ENCODE measurements around the gene PHACTR3.

The PHACTR3 gene

DNA sequence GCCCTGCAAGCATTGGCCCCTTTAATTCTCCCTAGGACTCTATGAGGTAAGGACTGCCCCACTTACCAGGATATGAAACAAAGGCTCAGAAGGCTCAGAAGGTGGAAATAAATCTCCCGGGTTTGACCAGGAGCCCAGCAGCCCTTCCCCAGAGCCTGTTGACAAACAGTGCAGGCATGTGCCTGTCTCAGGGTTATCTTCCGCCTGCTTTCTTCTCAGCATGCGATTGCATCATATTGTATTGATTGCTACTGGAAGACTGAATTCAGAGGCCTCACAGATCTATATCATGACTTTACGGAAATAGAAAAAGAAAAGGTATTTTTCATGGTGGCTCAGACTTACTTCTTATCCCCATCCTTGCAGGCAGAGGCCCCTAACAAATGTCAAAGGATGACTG is 92.7 kb downstream of the PHACTR3 start:
- TF ChIP-seq ZFX (IDR thresholded peaks at IDR 0.05; ENCODE audit: borderline replicate concordance), result no peak
- TF ChIP-seq, protein P1, sequence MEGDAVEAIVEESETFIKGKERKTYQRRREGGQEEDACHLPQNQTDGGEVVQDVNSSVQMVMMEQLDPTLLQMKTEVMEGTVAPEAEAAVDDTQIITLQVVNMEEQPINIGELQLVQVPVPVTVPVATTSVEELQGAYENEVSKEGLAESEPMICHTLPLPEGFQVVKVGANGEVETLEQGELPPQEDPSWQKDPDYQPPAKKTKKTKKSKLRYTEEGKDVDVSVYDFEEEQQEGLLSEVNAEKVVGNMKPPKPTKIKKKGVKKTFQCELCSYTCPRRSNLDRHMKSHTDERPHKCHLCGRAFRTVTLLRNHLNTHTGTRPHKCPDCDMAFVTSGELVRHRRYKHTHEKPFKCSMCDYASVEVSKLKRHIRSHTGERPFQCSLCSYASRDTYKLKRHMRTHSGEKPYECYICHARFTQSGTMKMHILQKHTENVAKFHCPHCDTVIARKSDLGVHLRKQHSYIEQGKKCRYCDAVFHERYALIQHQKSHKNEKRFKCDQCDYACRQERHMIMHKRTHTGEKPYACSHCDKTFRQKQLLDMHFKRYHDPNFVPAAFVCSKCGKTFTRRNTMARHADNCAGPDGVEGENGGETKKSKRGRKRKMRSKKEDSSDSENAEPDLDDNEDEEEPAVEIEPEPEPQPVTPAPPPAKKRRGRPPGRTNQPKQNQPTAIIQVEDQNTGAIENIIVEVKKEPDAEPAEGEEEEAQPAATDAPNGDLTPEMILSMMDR (IDR thresholded peaks at IDR 0.05), result no peak
- H3K27ac ChIP-seq, result no peak overlapping the region

GRCh38 chr20:59698598-59698997 is 94.3 kb downstream of the PHACTR3 start:
- no peak overlapping the region for H3K27ac ChIP-seq
- no peak for TF ChIP-seq ZFX (IDR thresholded peaks at IDR 0.05; ENCODE audit: borderline replicate concordance)
- TF ChIP-seq, protein P1 (IDR thresholded peaks at IDR 0.05), result no peak

GRCh38 chr20:59701236-59701635 is 96.9 kb downstream of the PHACTR3 start:
- no peak overlapping the region for H3K27ac ChIP-seq
- TF ChIP-seq, protein P1 (IDR thresholded peaks at IDR 0.05), result no peak

GRCh38 chr20:59703046-59703445 is 98.7 kb downstream of the PHACTR3 start:
- no peak overlapping the region for H3K27ac ChIP-seq
- no peak for TF ChIP-seq ZFX (IDR thresholded peaks at IDR 0.05; ENCODE audit: borderline replicate concordance)
- TF ChIP-seq, protein P1 (IDR thresholded peaks at IDR 0.05), result no peak

DNA sequence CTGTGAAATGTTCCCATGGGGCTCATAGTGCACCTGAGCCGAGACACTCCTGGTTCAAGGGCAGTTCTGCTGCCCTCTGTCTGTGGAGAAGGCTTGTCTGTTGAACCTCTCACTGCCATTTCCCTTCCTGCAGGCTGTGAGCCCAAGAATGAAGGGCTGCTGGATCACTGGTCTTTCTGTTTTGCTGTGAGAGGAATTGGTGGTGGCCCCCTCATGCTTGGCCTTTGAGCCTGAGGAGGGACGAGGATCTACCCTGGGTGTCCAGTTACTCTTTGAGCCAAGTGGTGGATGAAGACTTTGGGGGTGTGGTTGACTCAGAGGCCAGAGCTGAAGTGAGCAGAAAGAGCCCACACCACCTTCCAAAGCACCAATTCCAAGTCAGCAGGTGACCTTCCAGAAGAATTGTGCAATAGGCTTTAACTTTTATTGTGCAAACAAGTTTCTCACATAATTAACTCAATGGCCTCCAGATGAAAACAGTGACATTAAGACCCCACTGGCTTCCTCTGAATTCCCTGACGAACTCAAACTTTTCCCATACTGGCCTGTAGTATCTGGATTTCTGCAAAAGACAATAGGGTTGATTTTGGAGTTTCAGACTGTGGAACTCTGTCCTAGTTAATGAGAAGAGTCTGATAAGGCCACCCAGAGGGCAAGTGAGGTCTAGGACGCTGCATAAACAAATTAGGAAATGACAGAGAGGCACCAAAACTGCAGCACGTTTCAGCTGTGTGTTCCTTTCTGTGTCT is 101.5 kb downstream of the PHACTR3 start:
- TF ChIP-seq, protein P1 (IDR thresholded peaks at IDR 0.05), result no peak
- TF ChIP-seq ZFX (IDR thresholded peaks at IDR 0.05; ENCODE audit: borderline replicate concordance), result no peak
- H3K27ac ChIP-seq, result no peak overlapping the region

DNA sequence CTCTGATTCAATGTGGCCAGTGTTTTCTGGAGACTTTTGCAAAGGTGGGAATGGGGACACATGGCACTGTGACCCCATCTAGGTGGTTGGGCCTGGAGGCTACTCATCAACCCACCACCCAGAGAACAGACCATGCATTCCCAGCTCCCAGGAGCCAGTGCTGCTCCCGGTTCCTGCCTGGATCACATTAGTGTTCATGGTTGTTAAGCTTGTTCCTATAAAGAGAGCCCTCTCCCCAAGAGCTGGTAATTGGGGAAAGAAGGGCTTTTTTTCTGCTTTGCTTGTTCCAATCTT is 102.0 kb downstream of the PHACTR3 start:
- TF ChIP-seq, protein P1 (IDR thresholded peaks at IDR 0.05), result no peak
- TF ChIP-seq ZFX (IDR thresholded peaks at IDR 0.05; ENCODE audit: borderline replicate concordance), result no peak
- H3K27ac ChIP-seq, result no peak overlapping the region

GRCh38 chr20:59708326-59708725 is 104.0 kb downstream of the PHACTR3 start:
- TF ChIP-seq, protein P1 (IDR thresholded peaks at IDR 0.05), result no peak
- TF ChIP-seq ZFX (IDR thresholded peaks at IDR 0.05; ENCODE audit: borderline replicate concordance), result no peak
- H3K27ac ChIP-seq, result no peak overlapping the region
